A673 (cell line): ENCODE results near the gene ADCYAP1. TPM values are rescaled to one million over a fixed set of nuclear protein-coding genes. Genes with fewer than 3 reads are reported as not detected.
A peak's percentile ranks its signal among the peaks of the same experiment; 100 is the strongest.

Source experiments
- BruUV-seq: library from RNA; stranded (reverse); fragments of 400-500 nt; replicated peaks from 2 replicates; lab custom pipeline; 2021; lab: Mats Ljungman, UMichigan
- CTCF ChIA-PET: fragments of 300-600 bp; sonication (Branson Sonifier 250); formaldehyde crosslinking; loops from one replicate; lab custom pipeline; 2022; ENCODE audit warnings: antibody characterized with exemption; lab: Charles Lee
- POLR2A ChIA-PET: fragments of 300-600 bp; sonication (Branson Sonifier 250); formaldehyde crosslinking; loops from one replicate; lab custom pipeline; 2022; ENCODE audit warnings: antibody characterized with exemption; ENCODE audit not compliant: low non-redundant PET; lab: Charles Lee
- DNase-seq: peaks from one replicate; pipeline ENCODE4 v3.0.0-alpha.2; 2015; ENCODE audit warnings: low spot score
- H3K27ac ChIP-seq: fragments of 200-600 bp; sonication (generic); 2 replicates; pipeline ENCODE4 v1.5.1; 2016; ENCODE audit warnings: mixed run types, low read depth, mild to moderate bottlenecking, mixed read lengths, antibody characterized with exemption, low read length; ENCODE audit not compliant: poor library complexity, severe bottlenecking
- H3K27me3 ChIP-seq: fragments of 200-600 bp; sonication (generic); replicated peaks from 2 replicates; pipeline ENCODE4 v1.6.1; 2017; ENCODE audit warnings: mixed run types, low read depth, mild to moderate bottlenecking, mixed read lengths, antibody characterized with exemption, low read length; ENCODE audit not compliant: insufficient read depth, poor library complexity
- H3K36me3 ChIP-seq: fragments of 200-600 bp; sonication (generic); 2 replicates; pipeline ENCODE4 v1.6.1; 2016; ENCODE audit warnings: mixed run types, mild to moderate bottlenecking, mixed read lengths, antibody characterized with exemption, low read length; ENCODE audit not compliant: insufficient read depth, poor library complexity, severe bottlenecking
- H3K4me1 ChIP-seq: fragments of 200-600 bp; sonication (generic); 2 replicates; pipeline ENCODE4 v1.6.1; 2017; ENCODE audit warnings: mixed run types, mild to moderate bottlenecking, mixed read lengths, antibody characterized with exemption, low read length; ENCODE audit not compliant: insufficient read depth, poor library complexity, severe bottlenecking
- H3K4me3 ChIP-seq: fragments of 200-600 bp; sonication (generic); 2 replicates; pipeline ENCODE4 v1.5.1; 2016; ENCODE audit warnings: low read depth, mixed run types, mild to moderate bottlenecking, mixed read lengths, low read length; ENCODE audit not compliant: poor library complexity, severe bottlenecking
- H3K9me3 ChIP-seq: fragments of 200-600 bp; sonication (generic); 2 replicates; pipeline ENCODE4 v1.6.1; 2016; ENCODE audit warnings: mixed run types, low read depth, mild to moderate bottlenecking, mixed read lengths, antibody characterized with exemption, low read length; ENCODE audit not compliant: poor library complexity, severe bottlenecking
- CTCF ChIP-seq: fragments of 300-800, 200-600 bp; sonication (generic); conservative IDR thresholded peaks from 2 replicates; pipeline ENCODE4 v1.5.1; 2017; ENCODE audit warnings: low read depth, mild to moderate bottlenecking, antibody characterized with exemption, low read length, moderate library complexity, mixed read lengths
- EZH2 ChIP-seq: fragments of 200-600 bp; sonication (generic); IDR thresholded peaks from 2 replicates; pipeline ENCODE4 v1.6.1; 2017; ENCODE audit warnings: borderline replicate concordance, low read depth, mild to moderate bottlenecking, mixed read lengths, antibody characterized with exemption, low read length; ENCODE audit not compliant: poor library complexity, severe bottlenecking
- intact Hi-C: fragments of 100-400 bp; cut with micrococcal nuclease; formaldehyde crosslinking; loops from one replicate; pipeline ENCODE4 v1.10.0; 2022; ENCODE audit not compliant: unreplicated experiment
- total RNA-seq: library from RNA; stranded (reverse); gene quantifications from 2 replicates; pipeline ENCODE4 v1.2.3, GENCODE V29; 2021

The ADCYAP1 gene
- total RNA-seq, 1 experiment from 2014 or later: not detected

- DNase-seq: peak; percentile 73
- no peak overlapping the region for H3K4me3 ChIP-seq
- H3K9me3 ChIP-seq: no peaks in the 10 kb centered on the region
- no peak overlapping the region for H3K27ac ChIP-seq
- H3K27me3 ChIP-seq: peaks cover 98% of the 10 kb centered on the region
- ChIA-PET CTCF (no interaction called here), POLR2A (no interaction called here)
- no TSS peak for BruUV-seq
- H3K36me3 ChIP-seq: no peaks in the 10 kb centered on the region
- peaks cover 14% of the 10 kb centered on the region for H3K4me1 ChIP-seq
- intact Hi-C loops: loop anchor here (5.0 kb wide), 1 partner anchor 36 kb away; no protein-coding TSS in a partner anchor
- TF ChIP-seq CTCF: no peak
- peak; percentile 24 for TF ChIP-seq EZH2
Observed at GRCh38 chr18:903701-904100, 970 bp upstream of the ADCYAP1 start.

- no peak for DNase-seq
- no TSS peak for BruUV-seq
- H3K27me3 ChIP-seq: peaks cover 100% of the 10 kb centered on the region
- no peak for TF ChIP-seq CTCF
- peak; percentile 28 for TF ChIP-seq EZH2
- no peak overlapping the region for H3K27ac ChIP-seq
- H3K9me3 ChIP-seq: no peaks in the 10 kb centered on the region
- H3K4me3 ChIP-seq: no peak overlapping the region
- peaks cover 14% of the 10 kb centered on the region for H3K4me1 ChIP-seq
- no peaks in the 10 kb centered on the region for H3K36me3 ChIP-seq
- ChIA-PET POLR2A (no interaction called here), CTCF (no interaction called here)
- intact Hi-C loops: no loop called here
Observed at GRCh38 chr18:905307-905947, 756 bp downstream of the ADCYAP1 start.

GRCh38 chr18:905948-906415, 1.3 kb downstream of the ADCYAP1 start:
- Histone ChIP-seq H3K27me3 (peaks cover 100% of the 10 kb centered on the region), H3K27ac (no peak overlapping the region), H3K9me3 (no peaks in the 10 kb centered on the region), H3K36me3 (no peaks in the 10 kb centered on the region), H3K4me3 (no peak overlapping the region), H3K4me1 (peaks cover 14% of the 10 kb centered on the region)
- intact Hi-C loops: no loop called here
- ChIA-PET POLR2A (no interaction called here), CTCF (no interaction called here)
- no TSS peak for BruUV-seq
- no peak for DNase-seq
- TF ChIP-seq CTCF (no peak), EZH2 (peak; percentile 39)
